GM21737 (cell line): ENCODE results near the gene GTF2F2.
"Not testable (repeated sequence)": the region's sequence is repeated elsewhere in the genome, so short reads cannot be mapped to it uniquely, and the experiment has no call there.

Source experiments
- ATAC-seq: cut with Tn5 transposase; IDR thresholded peaks from one replicate; pipeline ENCODE4 v1.9.1; 2021; ENCODE audit warnings: mild to moderate bottlenecking, moderate library complexity; ENCODE audit not compliant: unreplicated experiment

Gene GTF2F2

DNA sequence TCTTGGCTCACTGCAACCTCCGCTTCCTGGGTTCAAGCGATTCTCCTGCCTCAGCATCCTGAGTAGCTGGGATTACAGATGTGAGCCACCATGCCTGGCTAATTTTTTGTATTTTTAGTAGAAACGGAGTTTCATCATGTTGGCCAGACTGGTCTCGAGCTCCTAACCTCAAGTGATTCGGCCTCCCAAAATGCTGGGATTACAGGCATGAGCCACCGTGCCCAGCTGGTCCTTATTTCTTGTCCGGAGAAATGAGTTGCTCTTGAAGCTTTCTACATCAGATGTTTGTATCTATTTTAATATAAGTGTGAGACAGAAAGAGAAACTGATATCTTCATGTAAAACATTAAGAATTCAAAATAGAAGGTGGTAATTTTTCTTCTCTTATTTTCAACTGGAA lies 124.4 kb downstream of the GTF2F2 start:
- not testable (repeated sequence) for ATAC-seq

GRCh38 chr13:45249662-45250061 lies 129.4 kb downstream of the GTF2F2 start:
- ATAC-seq: no peak

GRCh38 chr13:45254396-45254795 lies 134.1 kb downstream of the GTF2F2 start:
- no peak for ATAC-seq

- ATAC-seq: no peak
Measured at GRCh38 chr13:45255247-45255987, 135.1 kb downstream of the GTF2F2 start.

DNA sequence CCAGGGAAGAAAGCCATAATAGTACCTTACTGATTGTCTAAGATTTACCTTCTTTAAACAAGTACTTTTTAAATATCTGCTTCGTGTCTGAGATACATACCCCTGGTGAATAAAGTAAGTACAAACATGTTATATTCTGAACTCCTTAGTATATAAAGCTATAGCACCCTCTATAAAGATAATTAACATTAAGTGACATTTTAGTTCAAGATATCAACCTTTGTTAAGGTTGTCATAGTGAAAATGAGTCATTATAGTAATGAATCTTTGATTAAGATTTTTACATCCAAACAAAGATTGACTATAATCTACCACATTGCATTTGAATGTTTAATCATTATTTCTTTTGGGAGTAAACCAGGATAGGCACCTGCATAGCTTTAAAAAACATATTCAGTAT lies 135.9 kb downstream of the GTF2F2 start:
- ATAC-seq: no peak

GRCh38 chr13:45257638-45258333 lies 137.5 kb downstream of the GTF2F2 start:
- ATAC-seq: no peak

DNA sequence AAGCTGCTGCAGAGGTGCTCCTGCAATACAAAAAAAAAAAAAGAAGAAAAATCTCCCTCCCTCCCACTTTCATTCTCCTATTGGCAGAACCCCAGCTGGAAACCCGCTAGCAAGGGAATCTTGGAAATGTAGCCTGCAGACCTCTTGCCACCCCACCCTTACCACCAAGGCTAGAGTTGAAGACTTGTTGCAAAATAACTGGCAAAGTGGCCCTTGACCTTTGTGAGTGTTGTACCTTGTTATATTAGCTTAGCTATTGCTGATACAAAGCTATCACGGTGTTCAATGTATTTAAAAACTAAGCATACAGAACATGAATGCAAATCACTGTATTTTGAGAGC lies 138.0 kb downstream of the GTF2F2 start:
- ATAC-seq: no peak

- ATAC-seq: no peak
Measured at GRCh38 chr13:45267215-45267614, 146.9 kb downstream of the GTF2F2 start.

- no peak for ATAC-seq
Measured at GRCh38 chr13:45269204-45269603, 148.9 kb downstream of the GTF2F2 start.

GRCh38 chr13:45276913-45277312 lies 156.6 kb downstream of the GTF2F2 start:
- no peak for ATAC-seq

DNA sequence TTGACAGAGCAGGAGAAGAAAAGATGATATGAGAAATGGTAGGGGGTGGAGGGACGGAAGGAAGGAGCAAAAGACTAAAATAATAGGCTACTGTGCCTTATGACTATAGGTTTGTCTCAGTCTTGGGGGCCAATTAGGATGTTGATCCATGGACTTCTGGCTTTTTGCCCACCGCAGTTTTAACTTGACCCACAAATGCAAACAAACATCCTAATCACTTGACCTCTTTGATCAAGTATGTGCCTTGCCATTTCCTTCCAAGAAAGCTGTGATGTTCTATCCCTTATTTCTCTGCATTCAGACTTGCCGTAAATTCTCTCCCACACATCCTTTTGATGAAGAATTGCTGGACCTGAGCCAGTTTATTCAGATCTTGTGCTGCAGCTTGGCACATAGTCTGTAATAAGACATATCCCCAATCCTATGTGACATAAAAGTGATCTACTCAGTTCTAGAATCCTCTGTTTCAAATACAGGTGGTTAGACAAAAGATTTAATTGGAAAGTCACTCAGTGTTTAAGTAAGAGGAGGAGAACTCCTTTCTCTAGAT lies 157.9 kb downstream of the GTF2F2 start:
- no peak for ATAC-seq

- ATAC-seq: no peak
Measured at GRCh38 chr13:45280011-45280410, 159.7 kb downstream of the GTF2F2 start.

GRCh38 chr13:45280751-45281634 lies 160.7 kb downstream of the GTF2F2 start:
- no peak for ATAC-seq

DNA sequence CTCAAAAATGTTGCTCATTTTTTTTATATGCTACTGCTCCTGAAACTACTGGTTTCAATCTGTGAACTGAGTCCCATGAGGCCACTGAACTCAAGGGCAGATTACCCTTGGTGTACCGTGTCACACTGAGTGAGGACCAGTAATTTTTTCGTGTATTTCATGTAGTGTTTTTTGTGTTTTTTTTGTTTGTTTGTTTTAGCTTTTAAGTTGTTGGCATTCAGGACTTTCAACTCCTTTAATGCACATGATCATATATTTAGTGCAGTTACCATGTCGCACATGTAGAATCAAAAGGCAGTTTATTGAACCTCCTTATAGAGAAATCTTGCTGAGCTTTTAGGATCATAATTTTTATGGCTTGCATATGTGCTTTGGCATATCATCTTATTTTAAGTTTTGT lies 162.7 kb downstream of the GTF2F2 start:
- ATAC-seq: no peak

- ATAC-seq: no peak
Measured at GRCh38 chr13:45289936-45290563, 169.7 kb downstream of the GTF2F2 start.

DNA sequence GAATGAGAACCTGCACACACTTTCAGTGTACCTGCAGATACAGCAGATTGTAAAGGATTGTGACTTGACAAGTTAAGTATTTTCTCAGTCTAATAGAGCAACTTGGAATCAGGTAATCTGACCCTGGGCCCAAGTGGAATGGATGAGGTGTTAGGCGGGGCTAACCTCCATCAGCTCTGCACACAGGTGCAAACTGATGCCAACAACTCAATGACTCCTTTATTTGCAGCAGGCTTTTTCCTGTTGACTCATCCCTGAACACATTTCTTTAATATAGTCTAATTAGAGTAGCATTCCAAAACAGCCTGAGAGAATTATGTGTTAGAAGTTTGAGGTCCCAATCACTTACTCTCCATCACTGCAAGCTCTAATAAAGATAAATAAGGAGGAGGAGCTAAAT lies 171.9 kb downstream of the GTF2F2 start:
- ATAC-seq: no peak

DNA sequence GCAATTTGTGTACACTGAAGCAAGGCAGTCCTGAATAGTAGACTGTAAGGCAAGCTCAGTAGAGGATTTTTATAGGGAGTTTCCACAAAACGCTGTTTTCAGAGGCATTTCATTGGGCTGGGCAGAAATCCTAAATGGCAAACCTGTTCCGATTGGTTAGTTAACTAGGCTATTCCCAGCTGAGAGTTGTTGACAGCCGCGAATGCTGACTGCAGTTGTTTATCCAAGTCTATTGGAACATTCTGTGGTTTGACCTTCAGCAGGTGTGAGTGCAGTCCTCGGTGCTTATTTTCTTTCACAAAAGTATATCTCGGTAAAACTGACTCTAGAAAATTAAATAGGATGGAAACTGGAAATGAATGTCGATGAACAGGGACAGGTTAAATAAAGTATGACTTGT lies 175.2 kb downstream of the GTF2F2 start:
- ATAC-seq: no peak

- ATAC-seq: no peak
Measured at GRCh38 chr13:45296259-45296658, 175.9 kb downstream of the GTF2F2 start.

- ATAC-seq: no peak
Measured at GRCh38 chr13:45297456-45298205, 177.3 kb downstream of the GTF2F2 start.

- ATAC-seq: no peak
Measured at GRCh38 chr13:45298206-45298505, 177.8 kb downstream of the GTF2F2 start.
